ENCODE data around the gene UBE2M. TPM values are rescaled to one million over a fixed set of nuclear protein-coding genes. Genes with fewer than 3 reads are reported as not detected.
A peak's percentile ranks its signal among the peaks of the same experiment; 100 is the strongest.
"Not testable (repeated sequence)": the region's sequence is repeated elsewhere in the genome, so short reads cannot be mapped to it uniquely, and the experiment has no call there.

Gene UBE2M
- total RNA-seq, 2 experiments from 2014 or later, result 87.6 to 109 TPM

- Mint-ChIP-seq H3K4me1 (peaks cover 62% of the 10 kb centered on the region), H3K4me3 (peak overlapping the region; percentile 3)
These were observed 42.1 kb downstream of the UBE2M start for GRCh38 chr19:58516246-58516836.

GRCh38 chr19:58515259-58515658, 43.2 kb downstream of the UBE2M start:
- CTCF ChIA-PET, result interaction anchor here (1.1 to 3.5 kb wide), 2 partner anchors 15 to 65 kb away, joined by 3 to 41 read pairs; no protein-coding TSS in a partner anchor
- H3K4me3 Mint-ChIP-seq, result peak overlapping the region; percentile 4
- ATAC-seq, result no peak
- H3K27me3 Mint-ChIP-seq, result no peaks in the 10 kb centered on the region
- peaks cover 56% of the 10 kb centered on the region for H3K4me1 Mint-ChIP-seq
- peak overlapping the region; percentile 69 for H3K27ac Mint-ChIP-seq
- peaks cover 9% of the 10 kb centered on the region for H3K36me3 Mint-ChIP-seq
- H3K9me3 Mint-ChIP-seq (ENCODE audit: low read depth), result no peaks in the 10 kb centered on the region
- DNase-seq, result no peak

More at GRCh38 chr19:58516246-58516836, 42.1 kb downstream of the UBE2M start:
- peaks cover 9% of the 10 kb centered on the region for H3K36me3 Mint-ChIP-seq
- no peaks in the 10 kb centered on the region for H3K27me3 Mint-ChIP-seq
- no peaks in the 10 kb centered on the region for H3K9me3 Mint-ChIP-seq (ENCODE audit: low read depth)
- CTCF ChIA-PET, result interaction anchor here (0.6 to 7.7 kb wide), 2 partner anchors 13 to 62 kb away, joined by 3 to 153 read pairs; no protein-coding TSS in a partner anchor
- DNase-seq (no peak), ATAC-seq (no peak)
- no peak overlapping the region for H3K27ac Mint-ChIP-seq

- CTCF ChIA-PET, result interaction anchor here (0.6 to 3.5 kb wide), 34 partner anchors 9 to 356 kb away, joined by 3 to 41 read pairs (median 4); partner anchors contain the start of genes CHMP2A, MZF1, TRIM28 and ZNF132
- Mint-ChIP-seq H3K27ac (peak overlapping the region; percentile 85), H3K36me3 (peaks cover 9% of the 10 kb centered on the region), H3K9me3 (ENCODE audit: low read depth) (no peaks in the 10 kb centered on the region), H3K4me1 (peaks cover 50% of the 10 kb centered on the region), H3K27me3 (no peaks in the 10 kb centered on the region), H3K4me3 (peak overlapping the region; percentile 79)
- ATAC-seq, result no peak
- no peak for DNase-seq
These were observed 43.8 kb downstream of the UBE2M start for GRCh38 chr19:58514564-58515022.

- peaks cover 48% of the 10 kb centered on the region for H3K4me1 Mint-ChIP-seq
- H3K27ac Mint-ChIP-seq, result peak overlapping the region; percentile 88
- no peaks in the 10 kb centered on the region for H3K27me3 Mint-ChIP-seq
- ATAC-seq (peak; percentile 94), DNase-seq (peak; percentile 97)
- CTCF ChIA-PET, result interaction anchor here (0.6 to 3.5 kb wide), 33 partner anchors 9 to 355 kb away, joined by 3 to 41 read pairs (median 4); partner anchors contain the start of genes CHMP2A, MZF1, TRIM28 and ZNF132
- peak overlapping the region; percentile 79 for H3K4me3 Mint-ChIP-seq
- no peaks in the 10 kb centered on the region for H3K9me3 Mint-ChIP-seq (ENCODE audit: low read depth)
- H3K36me3 Mint-ChIP-seq, result peaks cover 9% of the 10 kb centered on the region
These were observed 44.5 kb downstream of the UBE2M start for GRCh38 chr19:58513694-58514563.

GRCh38 chr19:58513213-58513693, 45.2 kb downstream of the UBE2M start:
- H3K4me1 Mint-ChIP-seq, result peaks cover 41% of the 10 kb centered on the region
- peaks cover 9% of the 10 kb centered on the region for H3K36me3 Mint-ChIP-seq
- CTCF ChIA-PET, result interaction anchor here (1.0 to 3.5 kb wide), 20 partner anchors 8 to 187 kb away, joined by 3 to 41 read pairs (median 6); partner anchors contain the start of genes CHMP2A, MZF1, TRIM28 and ZNF324B
- no peak overlapping the region for H3K4me3 Mint-ChIP-seq
- ATAC-seq (no peak), DNase-seq (no peak)
- peak overlapping the region; percentile 88 for H3K27ac Mint-ChIP-seq
- no peaks in the 10 kb centered on the region for H3K27me3 Mint-ChIP-seq
- no peaks in the 10 kb centered on the region for H3K9me3 Mint-ChIP-seq (ENCODE audit: low read depth)

- Mint-ChIP-seq H3K4me3 (no peak within 1 kb of the TSS), H3K36me3 (peaks cover 15% of the 10 kb centered on the region), H3K9me3 (ENCODE audit: low read depth) (peaks cover 8% of the 10 kb centered on the region), H3K27ac (no peak within 1 kb of the TSS), H3K27me3 (no peaks in the 10 kb centered on the region), H3K4me1 (peaks cover 28% of the 10 kb centered on the region)
- DNase-seq (no peak), ATAC-seq (no peak)
- CTCF ChIA-PET, result interaction anchor here (1.8 to 3.5 kb wide), 3 partner anchors 8 to 69 kb away, joined by 4 to 41 read pairs (median 29); partner anchors contain the start of gene ZBTB45
These were observed 46.8 kb downstream of the UBE2M start, which contains the start of gene SLC27A5 for GRCh38 chr19:58511353-58512208. SLC27A5 (minus strand) TSS chr19:58511992; CDS start chr19:58511955, 37 bp downstream.

- Mint-ChIP-seq H3K4me3 (no peak overlapping the region), H3K27ac (no peak overlapping the region), H3K27me3 (no peaks in the 10 kb centered on the region), H3K36me3 (peaks cover 8% of the 10 kb centered on the region), H3K9me3 (ENCODE audit: low read depth) (peaks cover 10% of the 10 kb centered on the region), H3K4me1 (peaks cover 18% of the 10 kb centered on the region)
- CTCF ChIA-PET, result interaction anchor here (1.8 kb wide), 1 partner anchor 10 kb away, joined by 4 read pairs; the partner anchor contains the start of gene ZBTB45
- ATAC-seq (no peak), DNase-seq (no peak)
These were observed 48.1 kb downstream of the UBE2M start for GRCh38 chr19:58510084-58510862.

- Mint-ChIP-seq H3K4me3 (no peak overlapping the region), H3K9me3 (ENCODE audit: low read depth) (peaks cover 10% of the 10 kb centered on the region), H3K27ac (no peak overlapping the region), H3K27me3 (no peaks in the 10 kb centered on the region), H3K36me3 (peaks cover 8% of the 10 kb centered on the region), H3K4me1 (peaks cover 14% of the 10 kb centered on the region)
- CTCF ChIA-PET, result interaction anchor here (1.2 to 1.8 kb wide), 2 partner anchors 10 kb away, joined by 3 to 4 read pairs; partner anchors contain the start of gene ZBTB45
- ATAC-seq (no peak), DNase-seq (no peak)
These were observed 48.7 kb downstream of the UBE2M start for GRCh38 chr19:58509731-58510083.

GRCh38 chr19:58507602-58508223, 50.7 kb downstream of the UBE2M start:
- H3K9me3 Mint-ChIP-seq (ENCODE audit: low read depth); H3K27me3 Mint-ChIP-seq; DNase-seq; H3K27ac Mint-ChIP-seq; H3K4me1 Mint-ChIP-seq; CTCF ChIA-PET; H3K4me3 Mint-ChIP-seq; ATAC-seq; H3K36me3 Mint-ChIP-seq: not testable (repeated sequence)

All from activated CD8-positive, alpha-beta memory T cell treated with anti-CD3 and anti-CD28 coated beads, Interleukin-2, amount 10 ng/mL, durations not matched to agents 7 days and 5 days (primary cell).